ENCODE data around the gene BRPF1.

The BRPF1 gene

DNA sequence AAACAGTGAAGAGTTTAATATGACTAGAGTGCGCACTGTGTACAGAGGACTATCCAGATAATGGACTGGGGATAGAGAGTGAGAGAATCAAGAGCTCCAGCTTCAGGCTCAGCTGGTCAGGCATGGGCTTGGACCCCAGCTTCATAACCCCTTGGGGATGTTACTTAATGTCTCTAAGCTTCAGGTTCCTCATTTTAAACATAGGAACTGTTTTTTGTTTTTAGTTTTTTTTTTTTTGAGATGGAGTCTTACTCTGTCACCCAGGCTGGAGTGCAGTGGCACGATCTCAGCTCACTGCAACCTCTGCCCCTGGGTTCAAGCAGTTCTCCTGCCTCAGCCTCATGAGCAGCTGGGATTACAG, 9.9 kb upstream of the BRPF1 start:
- H3K79me1 ChIP-seq (replicated peaks; ENCODE audit: low read length, poor library complexity, severe bottlenecking) = no peaks in the 10 kb centered on the region
- no peak overlapping the region for H2BK120ac ChIP-seq (ENCODE audit: low read depth, low read length)
- no peak overlapping the region for H2AK5ac ChIP-seq (ENCODE audit: low read length, severe bottlenecking)
- H4K91ac ChIP-seq (ENCODE audit: low read length) = no peak overlapping the region
- no peak overlapping the region for H3K4me3 ChIP-seq (ENCODE audit: insufficient read depth in 1 of 2, low read depth in 1 of 2, low read length in 2 of 2)
- no peak overlapping the region for H3K9ac ChIP-seq (ENCODE audit: low read length)
- no peaks in the 10 kb centered on the region for H3K36me3 ChIP-seq (ENCODE audit: control insufficient read depth in 1 of 2, insufficient read depth in 2 of 2, low read depth in 1 of 2, low read length in 2 of 2)
- no peak overlapping the region for H2BK5ac ChIP-seq (ENCODE audit: low read depth, low read length, poor library complexity, severe bottlenecking)
- no peaks in the 10 kb centered on the region for H3K9me3 ChIP-seq (ENCODE audit: control insufficient read depth, low read length)
- H3K18ac ChIP-seq (ENCODE audit: low read depth in 1 of 2, low read length in 2 of 2) = no peak overlapping the region
- H3K27ac ChIP-seq (ENCODE audit: low read length, poor library complexity, severe bottlenecking) = no peak overlapping the region
- H3K23ac ChIP-seq (ENCODE audit: low read length in 2 of 2) = no peak overlapping the region
- H3K4me1 ChIP-seq (ENCODE audit: control insufficient read depth, insufficient read depth, low read depth, low read length) = peaks cover 1% of the 10 kb centered on the region
- DNase-seq = no peak
- H2BK12ac ChIP-seq (ENCODE audit: low read length in 2 of 2) = no peak overlapping the region
- no peak overlapping the region for H3K14ac ChIP-seq (ENCODE audit: low read length in 2 of 2)
- no peak overlapping the region for H3K4me2 ChIP-seq (ENCODE audit: low read length, poor library complexity, severe bottlenecking)
- no peak overlapping the region for H2AFZ ChIP-seq (ENCODE audit: low read depth, low read length)
- no peak overlapping the region for H2BK15ac ChIP-seq (ENCODE audit: low read depth, poor library complexity, severe bottlenecking)
- no peak overlapping the region for H3K4ac ChIP-seq (ENCODE audit: low read depth in 1 of 2, low read length in 2 of 2)
- 97% methylated on average over 2 of the region's 2 CpGs for WGBS
- H4K8ac ChIP-seq (ENCODE audit: low read length) = no peak overlapping the region
- H3K27me3 ChIP-seq (ENCODE audit: control insufficient read depth in 1 of 2, insufficient read depth in 1 of 2, low read length in 2 of 2) = peaks cover 7 to 43% of the 10 kb centered on the region in 2 experiments

DNA sequence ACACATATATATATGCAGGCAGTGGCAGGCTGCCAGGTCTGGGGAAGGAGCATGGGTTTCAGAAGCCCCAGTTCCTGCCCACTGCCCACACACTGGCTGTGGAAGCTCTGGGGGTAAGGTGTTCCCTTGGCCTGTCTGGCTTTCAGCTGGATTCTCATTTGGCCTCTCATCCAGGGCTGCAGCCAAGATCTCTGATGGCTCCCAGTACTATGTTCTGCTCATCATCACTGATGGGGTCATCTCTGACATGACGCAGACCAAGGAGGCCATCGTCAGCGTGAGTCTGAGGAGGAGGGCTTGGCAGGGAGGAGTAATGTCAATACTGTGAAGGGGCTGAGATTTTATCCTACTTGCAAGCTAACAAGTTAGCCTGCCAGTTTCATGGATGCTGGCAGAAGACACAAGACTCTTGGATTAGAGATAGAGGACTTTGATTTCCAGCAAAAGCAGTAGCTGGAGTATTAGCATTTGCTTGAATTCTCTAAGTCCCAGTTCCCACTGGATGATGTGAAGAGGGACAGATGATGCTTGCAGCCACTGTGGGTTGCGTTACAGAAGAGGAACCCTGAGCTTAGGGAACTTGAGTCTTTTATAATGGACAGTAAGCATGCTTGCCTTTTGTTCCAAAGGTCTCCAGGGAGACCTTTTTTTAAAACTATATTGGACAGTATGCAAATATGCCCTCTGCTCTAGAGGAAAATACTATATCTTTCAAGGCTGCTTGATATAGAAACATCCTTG, 5.6 kb upstream of the BRPF1 start:
- Histone ChIP-seq H2BK120ac (ENCODE audit: low read depth, low read length) (no peak overlapping the region), H2BK15ac (ENCODE audit: low read depth, poor library complexity, severe bottlenecking) (no peak overlapping the region), H3K4me2 (ENCODE audit: low read length, poor library complexity, severe bottlenecking) (no peak overlapping the region), H2BK5ac (ENCODE audit: low read depth, low read length, poor library complexity, severe bottlenecking) (no peak overlapping the region), H4K8ac (ENCODE audit: low read length) (no peak overlapping the region), H3K27ac (ENCODE audit: low read length, poor library complexity, severe bottlenecking) (no peak overlapping the region), H3K4me3 (ENCODE audit: insufficient read depth in 1 of 2, low read depth in 1 of 2, low read length in 2 of 2) (no peak overlapping the region), H4K91ac (ENCODE audit: low read length) (no peak overlapping the region), H2AFZ (ENCODE audit: low read depth, low read length) (no peak overlapping the region), H3K4me1 (ENCODE audit: control insufficient read depth, insufficient read depth, low read depth, low read length) (peaks cover 2% of the 10 kb centered on the region), H2AK5ac (ENCODE audit: low read length, severe bottlenecking) (no peak overlapping the region), H3K27me3 (ENCODE audit: control insufficient read depth in 1 of 2, insufficient read depth in 1 of 2, low read length in 2 of 2) (peaks cover 3 to 36% of the 10 kb centered on the region in 2 experiments), H3K14ac (ENCODE audit: low read length in 2 of 2) (no peak overlapping the region), H2BK12ac (ENCODE audit: low read length in 2 of 2) (no peak overlapping the region), H3K23ac (ENCODE audit: low read length in 2 of 2) (no peak overlapping the region), H3K9me3 (ENCODE audit: control insufficient read depth, low read length) (no peaks in the 10 kb centered on the region), H3K79me1 (replicated peaks; ENCODE audit: low read length, poor library complexity, severe bottlenecking) (no peaks in the 10 kb centered on the region), H3K4ac (ENCODE audit: low read depth in 1 of 2, low read length in 2 of 2) (no peak overlapping the region), H3K18ac (ENCODE audit: low read depth in 1 of 2, low read length in 2 of 2) (no peak overlapping the region), H3K36me3 (ENCODE audit: control insufficient read depth in 1 of 2, insufficient read depth in 2 of 2, low read depth in 1 of 2, low read length in 2 of 2) (no peaks in the 10 kb centered on the region), H3K9ac (ENCODE audit: low read length) (no peak overlapping the region)
- no peak for DNase-seq
- WGBS = 77% methylated on average over 4 of the region's 4 CpGs

DNA sequence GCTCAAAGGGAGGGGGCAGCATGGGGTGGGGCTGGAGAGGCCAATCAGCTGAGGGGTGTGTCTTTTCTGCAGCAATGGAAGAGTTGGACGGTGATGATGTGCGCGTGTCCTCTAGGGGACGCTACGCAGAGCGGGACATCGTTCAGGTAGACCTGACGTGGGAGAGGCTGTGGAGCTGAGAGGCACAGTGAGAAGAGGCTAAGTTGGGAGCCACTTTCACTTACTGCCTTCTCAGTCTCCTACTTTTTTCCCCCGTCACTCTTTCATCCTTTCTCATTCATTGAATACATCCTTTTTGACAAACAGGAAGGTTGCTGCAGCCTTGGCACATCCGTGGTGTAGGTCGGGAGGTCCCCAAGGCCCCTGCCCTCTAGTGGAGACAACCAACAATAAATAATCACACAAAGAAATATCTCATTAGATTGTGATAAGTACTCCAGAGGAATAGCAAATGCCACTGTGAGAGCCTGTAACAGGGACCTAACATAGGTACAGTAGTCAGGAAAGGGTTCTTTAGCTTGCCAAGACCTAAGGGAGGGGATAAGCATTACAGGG, 4.4 kb upstream of the BRPF1 start:
- Histone ChIP-seq H3K4me1 (ENCODE audit: control insufficient read depth, insufficient read depth, low read depth, low read length) (peaks cover 2% of the 10 kb centered on the region), H4K91ac (ENCODE audit: low read length) (no peak overlapping the region), H2AFZ (ENCODE audit: low read depth, low read length) (no peak overlapping the region), H3K4ac (ENCODE audit: low read depth in 1 of 2, low read length in 2 of 2) (no peak overlapping the region), H2AK5ac (ENCODE audit: low read length, severe bottlenecking) (no peak overlapping the region), H3K27me3 (ENCODE audit: control insufficient read depth in 1 of 2, insufficient read depth in 1 of 2, low read length in 2 of 2) (peaks cover 3 to 36% of the 10 kb centered on the region in 2 experiments), H3K4me2 (ENCODE audit: low read length, poor library complexity, severe bottlenecking) (no peak overlapping the region), H3K79me1 (replicated peaks; ENCODE audit: low read length, poor library complexity, severe bottlenecking) (no peaks in the 10 kb centered on the region), H3K9me3 (ENCODE audit: control insufficient read depth, low read length) (no peaks in the 10 kb centered on the region), H3K18ac (ENCODE audit: low read depth in 1 of 2, low read length in 2 of 2) (no peak overlapping the region), H2BK120ac (ENCODE audit: low read depth, low read length) (no peak overlapping the region), H3K14ac (ENCODE audit: low read length in 2 of 2) (no peak overlapping the region), H3K27ac (ENCODE audit: low read length, poor library complexity, severe bottlenecking) (no peak overlapping the region), H4K8ac (ENCODE audit: low read length) (no peak overlapping the region), H3K9ac (ENCODE audit: low read length) (no peak overlapping the region), H2BK5ac (ENCODE audit: low read depth, low read length, poor library complexity, severe bottlenecking) (no peak overlapping the region), H2BK12ac (ENCODE audit: low read length in 2 of 2) (no peak overlapping the region), H3K23ac (ENCODE audit: low read length in 2 of 2) (no peak overlapping the region), H3K36me3 (ENCODE audit: control insufficient read depth in 1 of 2, insufficient read depth in 2 of 2, low read depth in 1 of 2, low read length in 2 of 2) (no peaks in the 10 kb centered on the region), H3K4me3 (ENCODE audit: insufficient read depth in 1 of 2, low read depth in 1 of 2, low read length in 2 of 2) (no peak overlapping the region), H2BK15ac (ENCODE audit: low read depth, poor library complexity, severe bottlenecking) (no peak overlapping the region)
- DNase-seq = no peak
- 1% methylated on average over 9 of the region's 11 CpGs for WGBS

DNA sequence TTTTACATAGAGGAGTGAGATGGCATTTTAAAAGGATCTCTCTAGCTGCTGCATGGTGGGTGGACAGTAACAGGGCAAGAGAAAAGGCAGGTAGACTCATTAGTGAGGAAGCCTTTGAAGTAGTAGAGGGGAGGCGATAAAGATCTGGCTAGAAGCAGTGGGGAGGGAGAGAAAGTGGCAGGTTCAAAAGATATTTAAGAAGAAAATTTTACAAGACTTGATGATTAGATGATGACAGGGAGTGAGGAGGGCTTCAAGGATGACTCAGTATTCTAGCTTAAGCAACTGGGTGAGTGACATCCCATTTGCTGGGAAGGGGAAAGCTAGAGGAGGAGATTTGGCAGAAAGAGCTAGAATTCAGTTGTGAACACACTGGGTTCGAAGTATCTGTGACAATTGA, 3.8 kb upstream of the BRPF1 start:
- Histone ChIP-seq H3K4me1 (ENCODE audit: control insufficient read depth, insufficient read depth, low read depth, low read length) (peaks cover 5% of the 10 kb centered on the region), H3K14ac (ENCODE audit: low read length in 2 of 2) (no peak overlapping the region), H3K36me3 (ENCODE audit: control insufficient read depth in 1 of 2, insufficient read depth in 2 of 2, low read depth in 1 of 2, low read length in 2 of 2) (no peaks in the 10 kb centered on the region), H4K91ac (ENCODE audit: low read length) (no peak overlapping the region), H3K27me3 (ENCODE audit: control insufficient read depth in 1 of 2, insufficient read depth in 1 of 2, low read length in 2 of 2) (peaks cover 2 to 35% of the 10 kb centered on the region in 2 experiments), H2AK5ac (ENCODE audit: low read length, severe bottlenecking) (no peak overlapping the region), H3K4ac (ENCODE audit: low read depth in 1 of 2, low read length in 2 of 2) (no peak overlapping the region), H2AFZ (ENCODE audit: low read depth, low read length) (no peak overlapping the region), H3K4me3 (ENCODE audit: insufficient read depth in 1 of 2, low read depth in 1 of 2, low read length in 2 of 2) (no peak overlapping the region), H3K9ac (ENCODE audit: low read length) (no peak overlapping the region), H3K79me1 (replicated peaks; ENCODE audit: low read length, poor library complexity, severe bottlenecking) (no peaks in the 10 kb centered on the region), H3K18ac (ENCODE audit: low read depth in 1 of 2, low read length in 2 of 2) (no peak overlapping the region), H3K23ac (ENCODE audit: low read length in 2 of 2) (no peak overlapping the region), H3K4me2 (ENCODE audit: low read length, poor library complexity, severe bottlenecking) (no peak overlapping the region), H2BK12ac (ENCODE audit: low read length in 2 of 2) (no peak overlapping the region), H2BK5ac (ENCODE audit: low read depth, low read length, poor library complexity, severe bottlenecking) (no peak overlapping the region), H2BK15ac (ENCODE audit: low read depth, poor library complexity, severe bottlenecking) (no peak overlapping the region), H3K27ac (ENCODE audit: low read length, poor library complexity, severe bottlenecking) (no peak overlapping the region), H3K9me3 (ENCODE audit: control insufficient read depth, low read length) (no peaks in the 10 kb centered on the region), H2BK120ac (ENCODE audit: low read depth, low read length) (no peak overlapping the region), H4K8ac (ENCODE audit: low read length) (no peak overlapping the region)
- WGBS = 88% methylated on average over 2 of the region's 2 CpGs
- no peak for DNase-seq

All from mesenchymal stem cell (in vitro differentiated cells and primary cell).